NB4 (cell line): ENCODE results near the gene KIAA1958.

Experiments
- CTCF ChIP-seq: IDR thresholded peaks from one replicate; pipeline ENCODE4 v1.5.1; 2012; ENCODE audit warnings: low read depth, low read length
- POLR2A ChIP-seq: IDR thresholded peaks from 2 replicates; pipeline ENCODE4 v1.6.1; 2011; ENCODE audit warnings: mild to moderate bottlenecking; ENCODE audit not compliant: insufficient read length; ENCODE audit errors: extremely low read depth
- TF ChIP-seq, protein P1 (sequence below): IDR thresholded peaks from 2 replicates; pipeline ENCODE4 v1.6.1; 2011; ENCODE audit warnings: low read depth, low read length

- TF ChIP-seq CTCF (no peak), POLR2A (no peak)
- TF ChIP-seq, protein P1, sequence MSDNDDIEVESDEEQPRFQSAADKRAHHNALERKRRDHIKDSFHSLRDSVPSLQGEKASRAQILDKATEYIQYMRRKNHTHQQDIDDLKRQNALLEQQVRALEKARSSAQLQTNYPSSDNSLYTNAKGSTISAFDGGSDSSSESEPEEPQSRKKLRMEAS: no peak
These were observed 177.9 kb downstream of the KIAA1958 start for GRCh38 chr9:112664531-112664930.
